GM23338 (cell line): Measurements from ENCODE around the gene TTLL3. TPM values are rescaled to one million over a fixed set of nuclear protein-coding genes. Genes with fewer than 3 reads are reported as not detected.

Source experiments
- ATAC-seq: fragments of 200-7000 bp; cut with Tn5 transposase; 3 replicates; pipeline ENCODE4 v1.9.1; 2020
- DNase-seq: peaks from one replicate; pipeline ENCODE4 v3.0.0-alpha.2; 2015; ENCODE audit warnings: low spot score
- H2AFZ ChIP-seq: fragments of 200-600 bp; sonication (generic); 2 replicates; pipeline ENCODE4 v1.8.0; 2016; ENCODE audit warnings: antibody characterized with exemption, mild to moderate bottlenecking, moderate library complexity
- H3F3A ChIP-seq: fragments of 200-600 bp; sonication (generic); replicated peaks from 2 replicates; pipeline ENCODE4 v1.8.0; 2017; ENCODE audit warnings: antibody characterized with exemption, mixed run types, low read depth
- H3K27ac ChIP-seq: fragments of 200-600 bp; sonication (generic); 2 replicates; pipeline ENCODE4 v1.6.1; 2016; ENCODE audit warnings: low read depth
- H3K27me3 ChIP-seq: fragments of 200-600 bp; sonication (generic); 2 replicates; pipeline ENCODE4 v1.8.0; 2016; ENCODE audit warnings: mild to moderate bottlenecking, mixed run types, moderate library complexity; ENCODE audit not compliant: insufficient read depth
- H3K36me3 ChIP-seq: fragments of 200-600 bp; sonication (generic); 2 replicates; pipeline ENCODE4 v1.8.0; 2016; ENCODE audit warnings: mild to moderate bottlenecking; ENCODE audit not compliant: insufficient read depth
- H3K4me1 ChIP-seq: fragments of 200-600 bp; sonication (generic); 2 replicates; pipeline ENCODE4 v1.8.0; 2016; ENCODE audit warnings: mild to moderate bottlenecking, moderate library complexity; ENCODE audit not compliant: insufficient read depth
- H3K4me2 ChIP-seq: fragments of 200-600 bp; sonication (generic); 2 replicates; pipeline ENCODE4 v1.7.1; 2017; ENCODE audit warnings: mixed run types
- H3K4me3 ChIP-seq: fragments of 200-600 bp; sonication (generic); 2 replicates; pipeline ENCODE4 v1.6.1; 2016; ENCODE audit warnings: mixed run types
- H3K79me2 ChIP-seq: fragments of 200-600 bp; sonication (generic); replicated peaks from 2 replicates; pipeline ENCODE4 v1.8.0; 2017; ENCODE audit warnings: mild to moderate bottlenecking; ENCODE audit not compliant: insufficient read depth
- H3K9me2 ChIP-seq: fragments of 200-600 bp; sonication (generic); 2 replicates; pipeline ENCODE4 v1.8.0; 2017; ENCODE audit not compliant: insufficient read depth
- H4K20me1 ChIP-seq: fragments of 200-600 bp; sonication (generic); replicated peaks from 2 replicates; pipeline ENCODE4 v1.8.0; 2017; ENCODE audit warnings: mild to moderate bottlenecking; ENCODE audit not compliant: insufficient read depth
- H3K27ac Mint-ChIP-seq: 2 replicates; pipeline ENCODE4 v1.8.0; 2020; ENCODE audit warnings: inconsistent platforms, mild to moderate bottlenecking, moderate library complexity, mixed read lengths
- H3K27me3 Mint-ChIP-seq: 3 replicates; pipeline ENCODE4 v1.8.0; 2022; ENCODE audit warnings: low read depth, mild to moderate bottlenecking, moderate library complexity, mixed read lengths, inconsistent platforms; ENCODE audit not compliant: insufficient read depth, poor library complexity
- H3K36me3 Mint-ChIP-seq: 3 replicates; pipeline ENCODE4 v1.8.0; 2021; ENCODE audit warnings: low read depth, mild to moderate bottlenecking, inconsistent platforms, moderate library complexity, mixed read lengths
- H3K4me1 Mint-ChIP-seq: 3 replicates; pipeline ENCODE4 v1.8.0; 2020; ENCODE audit warnings: mild to moderate bottlenecking, inconsistent platforms, mixed read lengths
- H3K4me3 Mint-ChIP-seq: 3 replicates; pipeline ENCODE4 v1.8.0; 2021; ENCODE audit warnings: moderate library complexity, mild to moderate bottlenecking, inconsistent platforms, mixed read lengths
- H3K9me3 Mint-ChIP-seq: 3 replicates; pipeline ENCODE4 v1.8.0; 2020; ENCODE audit warnings: moderate library complexity, mild to moderate bottlenecking, inconsistent platforms, mixed read lengths
- CREB1 ChIP-seq: fragments of 250-450 bp; sonication (Bioruptor Pico); IDR thresholded peaks from 2 replicates; pipeline ENCODE4 v1.5.0; 2020; ENCODE audit warnings: low read depth, mild to moderate bottlenecking, moderate library complexity
- EZH2phosphoT487 ChIP-seq: fragments of 200-600 bp; sonication (generic); IDR thresholded peaks from one replicate; pipeline ENCODE4 v1.8.1; 2018; ENCODE audit warnings: antibody characterized with exemption; ENCODE audit not compliant: unreplicated experiment
- JUNB ChIP-seq: IDR thresholded peaks from one replicate; pipeline ENCODE4 v1.6.1; 2016; ENCODE audit warnings: antibody characterized with exemption; ENCODE audit not compliant: unreplicated experiment
- NANOG ChIP-seq: IDR thresholded peaks from 2 replicates; pipeline ENCODE4 v1.6.1; 2016; ENCODE audit warnings: antibody characterized with exemption, borderline replicate concordance
- POLR2AphosphoS5 ChIP-seq: IDR thresholded peaks from 2 replicates; pipeline ENCODE4 v1.6.1; 2016; ENCODE audit warnings: antibody characterized with exemption, low read depth
- STAT1 ChIP-seq: IDR thresholded peaks from one replicate; pipeline ENCODE4 v1.6.1; 2016; ENCODE audit warnings: antibody characterized with exemption; ENCODE audit not compliant: unreplicated experiment
- ZNF114 ChIP-seq: fragments of 250-450 bp; sonication (Bioruptor Pico); IDR thresholded peaks from 2 replicates; pipeline ENCODE4 v1.5.0; 2020; ENCODE audit warnings: mild to moderate bottlenecking, moderate library complexity
- ZNF331 ChIP-seq: fragments of 250-450 bp; sonication (Bioruptor Pico); IDR thresholded peaks from 2 replicates; pipeline ENCODE4 v1.5.0; 2020; ENCODE audit warnings: low read depth, mild to moderate bottlenecking, moderate library complexity
- polyA plus RNA-seq: library from polyadenylated mRNA; unstranded; fragments of >200 nt; fragmentation: Nextera tagmentation; extraction: Ambion mirVana; gene quantifications from 2 replicates; pipeline ENCODE4 v1.2.1, GENCODE V29; 2016
- total RNA-seq: library from RNA; depleted of rRNA; stranded (reverse); fragments of >200 nt; shearing (Covaris generic); gene quantifications from 2 replicates; pipeline ENCODE4 v1.2.3, GENCODE V29; 2014
- TF ChIP-seq, protein P1 (sequence below): IDR thresholded peaks from one replicate; pipeline ENCODE4 v1.6.1; 2018; ENCODE audit warnings: antibody characterized with exemption; ENCODE audit not compliant: unreplicated experiment
- TF ChIP-seq, protein P2 (sequence below): IDR thresholded peaks from 2 replicates; pipeline ENCODE4 v1.6.1; 2016; ENCODE audit warnings: antibody characterized with exemption
- TF ChIP-seq, protein P3 (sequence below), 2 experiments: fragments of 200-600 bp in 1 of 2; sonication (generic) in 1 of 2; conservative IDR thresholded peaks; 2 replicates each; pipeline versions ENCODE4 v1.5.1 to v1.6.1; 2016 to 2017; ENCODE audit warnings: antibody characterized with exemption in 2 of 2, low read depth in 2 of 2, mild to moderate bottlenecking in 2 of 2, moderate library complexity in 1 of 2

TTLL3 gene
- total and polyA plus RNA-seq, 2 experiments from 2014 or later, result 3.7 to 5.3 TPM

DNA sequence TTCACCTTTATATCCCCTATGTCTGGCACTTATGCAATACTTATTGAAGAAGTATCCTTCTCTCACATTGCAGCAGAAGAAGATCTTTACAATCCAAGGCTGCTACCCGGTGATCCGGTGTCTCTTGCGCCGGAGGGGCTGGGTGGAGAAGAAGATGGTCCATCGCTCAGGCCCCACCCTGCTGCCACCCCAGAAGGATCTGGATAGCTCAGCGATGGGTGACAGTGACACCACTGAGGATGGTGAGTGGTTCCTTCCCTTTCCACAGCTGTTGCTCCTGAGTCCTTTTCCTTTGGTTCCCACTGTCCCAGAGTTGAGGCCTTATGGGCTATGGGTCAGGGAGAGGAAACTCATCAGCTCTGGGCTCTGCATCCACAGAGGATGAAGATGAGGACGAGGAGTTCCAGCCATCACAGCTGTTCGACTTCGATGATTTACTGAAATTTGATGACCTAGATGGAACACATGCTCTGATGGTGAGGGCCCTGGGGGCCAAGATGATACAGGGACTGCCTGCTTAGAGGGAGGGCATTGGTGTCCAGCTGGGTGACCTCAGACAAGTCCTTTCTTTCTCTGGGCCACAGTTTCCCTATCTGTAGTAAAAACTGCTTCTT, 2.9 kb downstream of the TTLL3 start:
- Histone ChIP-seq H3K27me3 (peaks cover 17% of the 10 kb centered on the region), H3K27ac (no peak overlapping the region), H4K20me1 (peaks cover 6% of the 10 kb centered on the region; the same call in 1 of the 2 replicates), H3K4me3 (no peak overlapping the region), H3K36me3 (no peaks in the 10 kb centered on the region), H3K9me2 (no peaks in the 10 kb centered on the region), H3K79me2 (no peaks in the 10 kb centered on the region), H3K4me2 (no peak overlapping the region), H2AFZ (no peak overlapping the region), H3K4me1 (peaks cover 7% of the 10 kb centered on the region; the same call in 1 of the 2 replicates), H3F3A (peaks cover 18% of the 10 kb centered on the region)
- peaks cover 22% of the 10 kb centered on the region for H3K4me1 Mint-ChIP-seq
- no peaks in the 10 kb centered on the region; the same call in 2 of the 3 replicates for H3K36me3 Mint-ChIP-seq
- DNase-seq (no peak), ATAC-seq (no peak)
- TF ChIP-seq CREB1 (CRISPR knock-in tag) (no peak), POLR2AphosphoS5 (no peak), STAT1 (no peak)
- TF ChIP-seq, protein P1, sequence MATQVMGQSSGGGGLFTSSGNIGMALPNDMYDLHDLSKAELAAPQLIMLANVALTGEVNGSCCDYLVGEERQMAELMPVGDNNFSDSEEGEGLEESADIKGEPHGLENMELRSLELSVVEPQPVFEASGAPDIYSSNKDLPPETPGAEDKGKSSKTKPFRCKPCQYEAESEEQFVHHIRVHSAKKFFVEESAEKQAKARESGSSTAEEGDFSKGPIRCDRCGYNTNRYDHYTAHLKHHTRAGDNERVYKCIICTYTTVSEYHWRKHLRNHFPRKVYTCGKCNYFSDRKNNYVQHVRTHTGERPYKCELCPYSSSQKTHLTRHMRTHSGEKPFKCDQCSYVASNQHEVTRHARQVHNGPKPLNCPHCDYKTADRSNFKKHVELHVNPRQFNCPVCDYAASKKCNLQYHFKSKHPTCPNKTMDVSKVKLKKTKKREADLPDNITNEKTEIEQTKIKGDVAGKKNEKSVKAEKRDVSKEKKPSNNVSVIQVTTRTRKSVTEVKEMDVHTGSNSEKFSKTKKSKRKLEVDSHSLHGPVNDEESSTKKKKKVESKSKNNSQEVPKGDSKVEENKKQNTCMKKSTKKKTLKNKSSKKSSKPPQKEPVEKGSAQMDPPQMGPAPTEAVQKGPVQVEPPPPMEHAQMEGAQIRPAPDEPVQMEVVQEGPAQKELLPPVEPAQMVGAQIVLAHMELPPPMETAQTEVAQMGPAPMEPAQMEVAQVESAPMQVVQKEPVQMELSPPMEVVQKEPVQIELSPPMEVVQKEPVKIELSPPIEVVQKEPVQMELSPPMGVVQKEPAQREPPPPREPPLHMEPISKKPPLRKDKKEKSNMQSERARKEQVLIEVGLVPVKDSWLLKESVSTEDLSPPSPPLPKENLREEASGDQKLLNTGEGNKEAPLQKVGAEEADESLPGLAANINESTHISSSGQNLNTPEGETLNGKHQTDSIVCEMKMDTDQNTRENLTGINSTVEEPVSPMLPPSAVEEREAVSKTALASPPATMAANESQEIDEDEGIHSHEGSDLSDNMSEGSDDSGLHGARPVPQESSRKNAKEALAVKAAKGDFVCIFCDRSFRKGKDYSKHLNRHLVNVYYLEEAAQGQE, result no peak
- no peaks in the 10 kb centered on the region; the same call in 2 of the 3 replicates for H3K9me3 Mint-ChIP-seq
- H3K27ac Mint-ChIP-seq, result no peak overlapping the region
- H3K4me3 Mint-ChIP-seq, result no peak overlapping the region
- peaks cover 16% of the 10 kb centered on the region for H3K27me3 Mint-ChIP-seq

DNA sequence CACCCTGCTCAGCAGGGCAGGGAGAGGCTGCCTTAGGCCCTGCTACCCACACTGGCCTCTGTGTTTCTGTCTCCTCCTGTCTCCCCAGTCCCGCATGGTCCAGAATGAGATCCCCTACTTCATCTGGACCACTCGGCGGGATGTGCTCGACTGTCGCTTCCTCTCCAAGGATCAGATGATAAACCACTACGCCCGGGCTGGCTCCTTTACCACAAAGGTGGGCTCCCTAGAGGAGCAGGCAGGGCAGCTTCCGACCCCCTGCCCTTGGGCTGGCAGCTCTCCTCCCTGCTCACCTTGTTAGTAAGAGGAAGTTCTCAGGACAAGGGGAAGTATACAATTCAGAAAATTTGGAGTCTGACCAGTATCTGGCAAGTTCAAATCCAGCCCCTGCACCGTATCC, 5.9 kb downstream of the TTLL3 start:
- no peak overlapping the region for H2AFZ ChIP-seq
- ATAC-seq (no peak), DNase-seq (no peak)
- no peaks in the 10 kb centered on the region for H3K9me2 ChIP-seq
- H3K4me2 ChIP-seq, result no peak overlapping the region
- H3K27me3 ChIP-seq, result peaks cover 11% of the 10 kb centered on the region
- H3K27ac Mint-ChIP-seq, result no peak overlapping the region
- no peak overlapping the region for H3K4me3 Mint-ChIP-seq
- H3K4me3 ChIP-seq, result no peak overlapping the region
- no peaks in the 10 kb centered on the region; the same call in 2 of the 3 replicates for H3K9me3 Mint-ChIP-seq
- peaks cover 5% of the 10 kb centered on the region; the same call in 2 of the 3 replicates for H3K4me1 Mint-ChIP-seq
- no peaks in the 10 kb centered on the region for H3K4me1 ChIP-seq
- H3K79me2 ChIP-seq, result no peaks in the 10 kb centered on the region
- H3K27me3 Mint-ChIP-seq, result peaks cover 8% of the 10 kb centered on the region
- H4K20me1 ChIP-seq, result no peaks in the 10 kb centered on the region
- H3K27ac ChIP-seq, result no peak overlapping the region
- no peaks in the 10 kb centered on the region; the same call in 2 of the 3 replicates for H3K36me3 Mint-ChIP-seq
- H3F3A ChIP-seq, result 0 out of 2 replicates have a peak, but pooled peaks cover 2% of the 10 kb centered on the region
- no peaks in the 10 kb centered on the region for H3K36me3 ChIP-seq
- no peak for TF ChIP-seq STAT1
- no peak for TF ChIP-seq EZH2phosphoT487
- no peak for TF ChIP-seq JUNB
- TF ChIP-seq, protein P2, sequence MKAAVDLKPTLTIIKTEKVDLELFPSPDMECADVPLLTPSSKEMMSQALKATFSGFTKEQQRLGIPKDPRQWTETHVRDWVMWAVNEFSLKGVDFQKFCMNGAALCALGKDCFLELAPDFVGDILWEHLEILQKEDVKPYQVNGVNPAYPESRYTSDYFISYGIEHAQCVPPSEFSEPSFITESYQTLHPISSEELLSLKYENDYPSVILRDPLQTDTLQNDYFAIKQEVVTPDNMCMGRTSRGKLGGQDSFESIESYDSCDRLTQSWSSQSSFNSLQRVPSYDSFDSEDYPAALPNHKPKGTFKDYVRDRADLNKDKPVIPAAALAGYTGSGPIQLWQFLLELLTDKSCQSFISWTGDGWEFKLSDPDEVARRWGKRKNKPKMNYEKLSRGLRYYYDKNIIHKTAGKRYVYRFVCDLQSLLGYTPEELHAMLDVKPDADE, result no peak
- TF ChIP-seq, protein P1, result no peak
- TF ChIP-seq, protein P3, sequence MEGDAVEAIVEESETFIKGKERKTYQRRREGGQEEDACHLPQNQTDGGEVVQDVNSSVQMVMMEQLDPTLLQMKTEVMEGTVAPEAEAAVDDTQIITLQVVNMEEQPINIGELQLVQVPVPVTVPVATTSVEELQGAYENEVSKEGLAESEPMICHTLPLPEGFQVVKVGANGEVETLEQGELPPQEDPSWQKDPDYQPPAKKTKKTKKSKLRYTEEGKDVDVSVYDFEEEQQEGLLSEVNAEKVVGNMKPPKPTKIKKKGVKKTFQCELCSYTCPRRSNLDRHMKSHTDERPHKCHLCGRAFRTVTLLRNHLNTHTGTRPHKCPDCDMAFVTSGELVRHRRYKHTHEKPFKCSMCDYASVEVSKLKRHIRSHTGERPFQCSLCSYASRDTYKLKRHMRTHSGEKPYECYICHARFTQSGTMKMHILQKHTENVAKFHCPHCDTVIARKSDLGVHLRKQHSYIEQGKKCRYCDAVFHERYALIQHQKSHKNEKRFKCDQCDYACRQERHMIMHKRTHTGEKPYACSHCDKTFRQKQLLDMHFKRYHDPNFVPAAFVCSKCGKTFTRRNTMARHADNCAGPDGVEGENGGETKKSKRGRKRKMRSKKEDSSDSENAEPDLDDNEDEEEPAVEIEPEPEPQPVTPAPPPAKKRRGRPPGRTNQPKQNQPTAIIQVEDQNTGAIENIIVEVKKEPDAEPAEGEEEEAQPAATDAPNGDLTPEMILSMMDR (conservative IDR thresholded peaks at IDR 0.05; ENCODE audit: low read depth in 2 of 2), result no peak
- TF ChIP-seq NANOG, result no peak
- no peak for TF ChIP-seq POLR2AphosphoS5
- TF ChIP-seq ZNF331 (CRISPR knock-in tag), result no peak
- TF ChIP-seq ZNF114 (CRISPR knock-in tag), result no peak
